Hematopoietic multipotent progenitor cell treated with erythropoietin and hydrocortisone succinate and interleukin-3 and kit ligand, for 4 days (in vitro differentiated cells): ENCODE data around the gene SLC10A7.

Source experiments
- DNase-seq: peaks from one replicate; pipeline ENCODE4 v3.0.0-alpha.2; 2015

Gene SLC10A7

DNA sequence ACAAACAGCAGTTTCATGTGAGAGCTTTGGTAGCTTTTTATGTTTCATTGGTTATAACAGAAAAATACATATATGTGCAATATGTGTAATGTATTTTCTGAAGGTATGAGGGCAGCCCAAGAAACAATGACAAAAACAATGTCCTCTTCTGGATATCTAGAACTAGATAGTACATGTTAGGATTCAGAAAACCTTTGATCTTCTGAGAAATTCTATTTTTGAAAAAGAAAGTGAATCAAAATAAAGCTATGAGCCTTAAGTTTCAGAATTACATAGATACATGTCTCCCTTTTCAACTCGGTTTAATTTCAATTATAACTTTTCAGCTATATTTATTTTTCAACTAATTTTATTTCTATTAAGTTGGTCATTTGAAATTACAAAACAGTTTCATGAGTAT, 175.5 kb downstream of the SLC10A7 start:
- DNase-seq: no peak

DNA sequence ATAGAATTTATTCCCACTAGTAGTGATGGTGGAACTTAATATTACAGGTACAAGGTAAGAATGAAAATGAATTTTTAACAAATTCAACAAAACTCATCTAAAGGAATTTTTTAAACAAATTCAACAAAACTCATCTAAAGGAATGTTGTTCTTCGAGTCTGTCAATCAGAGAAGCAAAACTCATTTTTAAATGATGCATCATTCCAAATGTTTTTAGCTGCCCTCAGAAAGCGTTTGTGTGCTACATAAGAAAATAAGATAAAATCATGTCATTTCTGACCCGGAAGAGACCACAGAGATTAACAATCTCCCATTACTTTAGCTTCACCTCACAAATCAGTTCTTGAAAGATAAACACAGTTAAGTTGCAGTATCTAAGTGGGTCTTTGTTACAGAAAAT, 178.0 kb downstream of the SLC10A7 start:
- DNase-seq: no peak

DNA sequence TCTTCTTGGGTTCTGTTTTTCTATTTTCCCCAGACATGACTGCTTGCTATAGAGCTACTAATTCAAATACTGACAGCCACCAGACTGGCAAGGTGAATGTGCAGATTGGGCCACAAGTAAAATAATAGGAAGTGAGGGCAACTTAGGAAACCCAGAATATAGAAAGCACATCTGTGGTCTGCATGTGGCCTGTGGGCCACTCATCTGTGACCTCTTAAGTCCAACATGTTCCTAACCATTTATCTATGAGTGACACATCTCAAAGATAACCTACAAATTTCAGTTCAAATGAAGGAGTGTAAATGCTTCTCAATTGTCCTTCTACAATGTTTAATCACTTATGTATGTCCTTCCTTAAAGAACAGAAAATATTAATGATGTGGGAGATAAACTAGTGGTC, 178.5 kb downstream of the SLC10A7 start:
- peak; percentile 54 for DNase-seq

DNA sequence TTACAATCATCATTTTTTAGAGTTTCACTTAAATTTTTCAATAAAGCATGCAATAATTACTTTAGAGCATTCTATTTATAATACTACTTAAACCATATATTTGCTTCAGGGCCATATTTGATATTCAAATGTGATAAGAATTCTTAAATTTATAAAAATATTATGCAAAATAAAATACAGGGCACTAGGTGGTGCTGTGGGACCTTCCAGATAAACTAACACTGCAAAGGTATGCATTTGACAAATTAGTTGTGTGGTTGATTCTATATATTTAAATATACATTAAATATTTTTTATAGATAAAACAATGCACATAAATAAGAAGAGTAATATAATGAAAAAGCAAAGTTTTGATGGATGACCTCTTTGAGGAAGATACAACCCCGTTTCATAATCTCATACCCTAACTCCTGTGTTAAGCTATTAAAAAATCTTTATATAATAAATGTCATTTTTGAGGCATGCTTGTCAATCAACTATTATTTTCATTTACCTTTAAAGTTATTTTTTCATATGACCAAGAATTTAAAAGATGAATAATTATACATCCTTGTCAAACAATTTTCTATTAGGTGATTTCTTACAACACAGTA, 179.0 kb downstream of the SLC10A7 start:
- peak; percentile 82 for DNase-seq

DNA sequence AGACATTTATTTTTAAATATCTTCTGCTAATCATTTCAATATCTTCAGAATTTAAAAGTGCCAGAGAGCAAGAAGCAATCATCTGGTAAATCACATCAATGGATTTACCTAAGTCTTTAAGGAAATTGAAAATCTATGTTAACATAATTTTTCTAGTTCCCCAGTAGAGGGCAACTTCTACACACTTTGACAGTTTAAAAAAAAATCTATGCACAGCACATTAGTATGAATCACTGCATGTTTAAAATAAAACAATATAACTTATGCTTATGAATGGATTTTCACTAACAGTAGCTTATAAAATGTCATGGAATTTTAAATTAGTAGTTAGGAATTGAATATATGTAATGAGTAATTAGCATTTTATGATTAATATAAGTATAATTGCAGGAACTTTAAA, 180.9 kb downstream of the SLC10A7 start:
- DNase-seq: peak; percentile 62

DNA sequence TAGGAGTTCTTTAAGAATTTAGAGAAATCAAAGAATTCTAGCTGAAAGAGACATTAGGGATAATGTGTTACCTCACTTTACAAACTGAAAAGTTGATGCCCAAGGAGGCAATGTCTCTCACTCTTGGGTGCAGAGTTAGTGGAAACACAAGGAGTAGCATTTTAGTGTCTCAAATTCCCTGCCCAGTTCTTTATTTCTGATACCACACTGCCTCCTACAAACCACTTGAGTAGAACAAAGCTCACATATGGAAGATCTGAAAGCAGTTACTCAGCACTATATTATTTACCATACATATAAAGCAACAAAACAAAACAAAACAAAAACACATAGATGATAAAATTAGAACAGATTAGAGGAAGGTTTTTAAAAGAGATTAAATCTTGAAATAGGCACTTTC, 183.2 kb downstream of the SLC10A7 start:
- no peak for DNase-seq

DNA sequence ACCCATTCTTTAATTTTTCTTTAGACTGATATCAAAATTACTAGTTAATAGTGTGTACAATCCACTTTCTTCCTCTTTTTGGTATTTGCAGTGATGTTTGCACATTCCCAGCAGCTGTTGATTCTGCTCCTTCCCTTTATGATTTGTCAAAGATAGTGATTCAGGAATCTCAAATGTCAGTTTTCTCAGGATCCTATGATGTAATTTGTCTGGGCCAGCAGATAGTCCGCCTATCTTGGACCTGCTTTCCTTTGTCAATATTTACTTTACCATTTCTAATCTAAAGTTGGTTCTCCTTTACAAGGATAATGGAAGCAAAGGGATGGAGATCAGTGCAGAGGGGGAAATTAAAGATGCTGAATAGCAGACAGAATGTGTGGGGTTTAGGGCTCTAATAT, 185.3 kb downstream of the SLC10A7 start:
- no peak for DNase-seq

DNA sequence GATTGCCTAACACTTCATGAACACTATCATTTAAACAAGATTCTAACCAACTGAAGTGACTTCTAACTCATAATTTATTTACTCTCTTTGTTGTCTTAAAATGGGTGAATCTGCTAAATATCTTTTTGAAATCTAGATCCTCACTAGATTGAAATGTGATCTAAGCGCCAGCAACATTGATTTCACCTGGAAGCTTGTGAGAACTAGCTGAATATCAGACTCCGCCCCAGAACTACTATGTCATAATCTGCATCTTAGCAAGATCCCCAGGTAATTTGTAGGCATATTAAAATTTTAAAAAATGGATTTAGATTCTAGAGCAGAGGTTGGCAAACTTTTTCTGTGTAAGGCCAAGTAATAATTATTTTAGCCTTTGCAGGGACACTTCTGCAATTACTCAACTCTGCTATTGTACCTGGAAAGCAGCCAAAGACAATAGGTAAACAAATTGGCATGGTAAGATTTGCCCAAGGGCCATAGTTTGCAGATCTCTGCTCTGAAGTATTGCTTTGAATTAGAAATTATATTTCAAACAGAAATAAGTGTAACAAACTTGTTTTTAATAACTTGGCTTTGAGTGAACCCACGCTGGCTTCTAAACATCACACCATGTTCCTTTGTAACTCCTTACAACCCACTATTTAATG, 185.9 kb downstream of the SLC10A7 start:
- no peak for DNase-seq

DNA sequence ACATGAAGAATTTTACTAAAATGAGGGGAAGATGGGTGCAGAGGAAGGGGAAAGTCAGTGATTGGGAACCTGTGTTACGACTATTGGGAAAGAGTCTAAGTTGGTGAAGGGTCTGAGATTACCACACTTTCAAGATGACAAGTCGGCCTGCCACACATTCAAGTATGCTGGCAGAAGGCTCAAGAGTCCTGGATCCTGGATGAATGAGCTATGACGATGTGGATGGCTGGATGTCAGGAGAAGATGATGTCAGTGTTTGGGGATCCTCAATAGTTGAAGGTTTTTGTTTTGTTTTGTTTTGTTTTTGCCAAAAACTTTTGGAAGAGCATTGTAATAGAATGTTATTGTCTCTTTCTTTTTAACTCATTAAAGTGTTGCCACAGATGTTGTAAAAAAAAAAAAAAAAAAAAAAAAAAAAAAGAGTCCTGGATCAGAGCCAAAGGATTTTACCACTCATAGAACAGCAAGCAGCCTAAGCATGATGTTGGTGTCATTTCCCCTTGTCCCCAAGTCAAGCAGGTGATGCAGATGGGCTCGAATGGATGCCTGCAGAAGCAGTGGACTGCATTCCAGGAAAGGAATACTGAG, 186.8 kb downstream of the SLC10A7 start:
- no peak for DNase-seq

DNA sequence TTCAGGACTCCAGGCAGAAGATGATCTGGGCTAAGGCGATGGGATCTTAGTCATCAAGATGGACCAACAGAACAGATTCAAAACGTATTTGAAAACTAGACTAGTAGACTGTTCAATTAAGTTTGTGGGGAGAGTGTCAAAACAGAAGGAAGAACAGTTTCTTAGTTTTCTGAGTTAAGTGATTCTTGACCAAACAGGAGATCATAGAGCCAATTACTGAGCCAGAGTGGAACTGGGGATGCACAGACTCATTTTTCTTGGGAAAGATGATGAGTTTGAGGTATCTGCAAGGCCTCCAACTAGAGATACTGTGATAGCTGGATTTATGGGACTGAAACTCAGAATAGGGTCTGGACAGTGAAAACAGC, 187.9 kb downstream of the SLC10A7 start:
- no peak for DNase-seq

DNA sequence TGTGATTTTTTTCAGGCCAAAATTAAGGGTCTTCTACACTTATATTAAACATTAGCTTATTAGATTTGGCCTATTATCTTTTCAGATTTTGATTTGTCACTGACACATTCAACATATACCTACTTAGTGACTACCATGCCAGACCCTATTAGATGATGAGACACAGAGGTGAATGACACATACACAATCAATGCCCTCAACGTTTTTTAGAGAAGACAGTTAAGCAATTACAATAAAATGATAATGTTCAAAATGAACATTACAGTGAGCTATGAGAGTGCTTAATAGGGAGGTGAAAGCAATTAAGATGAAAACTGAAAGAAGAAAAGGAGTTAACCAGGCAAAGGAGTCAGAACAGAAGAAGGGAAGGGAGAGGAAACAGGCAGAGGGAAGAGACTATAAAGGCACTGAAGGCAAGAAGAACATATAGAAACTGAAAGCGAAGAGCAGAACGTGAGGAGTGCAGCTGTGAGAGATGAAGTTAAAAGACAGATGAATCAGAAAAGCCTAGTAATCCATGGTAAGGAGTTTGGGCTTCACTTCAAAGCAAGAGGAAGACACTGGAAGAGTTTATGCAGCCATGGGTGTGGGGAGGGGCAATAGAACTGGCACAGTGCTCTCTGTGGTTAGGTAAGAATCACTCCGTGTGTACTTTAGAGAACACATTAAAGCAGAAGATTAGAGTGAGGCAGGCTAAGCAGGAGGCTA, 188.4 kb downstream of the SLC10A7 start:
- peak; percentile 27 for DNase-seq

DNA sequence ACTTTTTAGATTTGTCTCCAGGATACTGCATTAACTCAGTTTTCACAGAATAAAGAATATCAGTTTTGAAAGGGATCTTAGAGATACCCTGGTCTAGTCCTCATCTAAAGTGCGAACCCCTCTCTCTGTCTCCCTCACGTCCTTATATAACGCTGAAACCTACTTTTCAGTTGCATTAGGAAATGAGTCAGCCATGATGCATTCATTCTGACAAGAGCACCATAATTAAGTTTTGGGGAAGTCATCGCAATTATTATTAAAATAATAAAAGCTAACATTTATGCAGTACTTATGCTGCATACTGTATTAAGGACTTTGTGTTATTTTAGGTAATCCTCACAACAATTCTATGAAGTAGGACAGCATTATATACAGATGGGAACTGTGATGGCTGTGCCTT, 191.3 kb downstream of the SLC10A7 start:
- DNase-seq: no peak

DNA sequence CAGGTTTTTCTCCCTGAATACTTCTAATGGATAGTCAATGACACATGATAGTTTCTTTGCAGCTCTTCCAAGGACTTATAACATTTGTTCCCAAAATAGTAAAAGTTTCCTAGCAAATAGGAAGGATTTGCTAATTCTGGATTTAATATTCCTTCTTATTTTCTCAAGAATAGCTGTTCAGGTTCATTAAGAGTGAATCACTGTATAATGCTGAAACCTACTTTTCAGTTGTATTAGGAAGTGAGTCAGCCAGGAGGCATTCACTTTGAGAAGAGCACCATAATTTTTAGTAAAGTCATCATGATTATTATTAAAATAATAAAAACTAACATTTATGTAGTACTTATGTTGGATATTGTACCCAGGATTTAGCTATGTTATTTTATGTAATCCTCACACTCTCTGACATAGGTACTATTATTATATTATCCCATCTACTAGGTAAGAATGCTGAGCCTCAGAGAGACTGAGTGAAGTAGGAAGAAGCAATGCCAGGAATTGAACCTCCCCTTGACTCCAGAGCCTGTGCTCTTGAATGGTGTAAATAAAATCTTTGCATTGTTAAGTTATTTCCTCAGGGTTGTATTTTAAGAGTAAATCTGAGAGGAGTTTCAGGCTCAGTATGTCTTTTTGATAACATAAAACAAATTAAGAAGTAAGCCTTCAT, 192.6 kb downstream of the SLC10A7 start:
- no peak for DNase-seq

DNA sequence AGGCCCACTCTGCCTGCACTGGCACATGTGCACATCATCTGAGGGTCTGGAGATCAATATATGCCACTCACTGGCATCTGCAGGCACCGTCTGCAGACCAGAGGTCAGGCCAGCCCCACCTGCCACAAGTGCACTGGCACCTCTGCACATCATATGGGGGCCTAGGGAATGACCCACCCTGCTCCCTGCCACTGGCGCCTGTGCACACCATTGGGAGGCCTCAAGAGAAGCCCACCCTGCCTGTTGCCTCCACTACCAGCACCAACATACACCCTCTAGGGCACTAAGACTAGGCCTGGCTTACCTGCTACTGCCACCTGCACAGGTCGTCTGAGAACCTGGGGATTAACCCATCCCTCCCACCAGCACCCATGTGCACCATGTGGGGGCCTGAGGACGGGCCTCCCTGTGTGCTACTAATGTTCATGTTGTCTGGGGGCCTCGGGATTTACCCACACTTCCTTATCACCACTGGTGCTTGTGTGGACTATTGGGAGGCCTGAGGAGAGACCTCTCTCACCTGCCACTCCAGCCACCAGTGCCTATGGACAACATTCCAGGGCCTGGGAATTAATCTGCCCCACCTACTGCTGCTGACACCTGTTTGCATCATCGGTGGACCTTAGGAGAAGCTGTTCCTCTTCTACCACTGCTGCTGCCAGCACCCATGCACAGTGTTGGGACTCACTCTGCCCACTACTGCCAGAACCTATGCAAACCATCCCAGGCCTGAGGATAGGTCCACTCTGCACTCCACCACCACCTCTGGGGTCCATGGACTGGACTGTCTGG, 193.7 kb downstream of the SLC10A7 start:
- DNase-seq: no peak

DNA sequence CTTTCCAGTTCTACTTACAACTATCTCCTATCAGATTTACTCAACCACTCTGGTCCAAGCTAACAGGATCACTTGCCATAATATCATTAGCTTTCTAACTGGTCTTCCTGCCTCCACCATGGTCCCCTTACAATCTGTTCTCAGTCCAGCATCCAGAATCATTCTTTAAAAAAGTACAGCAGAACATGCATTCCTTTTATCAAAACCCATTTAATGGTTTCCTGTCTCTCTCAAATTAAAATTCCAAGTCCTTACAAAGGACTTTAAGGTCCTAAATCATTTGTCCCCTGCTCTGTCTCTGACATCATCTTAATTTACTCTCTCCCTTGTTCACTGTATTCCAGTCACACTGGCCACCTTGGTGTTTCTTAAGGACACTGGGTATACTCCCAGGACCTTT, 202.8 kb downstream of the SLC10A7 start:
- DNase-seq: no peak

DNA sequence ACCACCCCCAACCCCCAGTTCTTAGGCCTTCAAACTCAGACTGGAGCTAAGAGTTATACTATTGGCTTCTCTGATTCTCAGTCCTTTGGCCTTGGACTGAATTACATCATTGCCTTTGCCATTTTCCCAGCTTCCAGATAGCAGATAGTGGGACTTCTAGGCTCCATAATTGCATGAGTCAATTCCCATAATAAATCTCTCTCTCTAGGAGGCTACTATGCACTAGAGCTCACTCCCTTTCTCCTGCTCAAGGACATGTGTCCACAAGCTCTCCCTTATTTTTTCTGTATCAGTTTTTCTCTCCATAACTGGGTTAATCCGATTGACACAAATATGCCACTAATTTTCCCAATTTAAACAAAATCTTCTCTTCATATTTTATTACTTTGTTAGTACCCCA, 204.0 kb downstream of the SLC10A7 start:
- DNase-seq: no peak

DNA sequence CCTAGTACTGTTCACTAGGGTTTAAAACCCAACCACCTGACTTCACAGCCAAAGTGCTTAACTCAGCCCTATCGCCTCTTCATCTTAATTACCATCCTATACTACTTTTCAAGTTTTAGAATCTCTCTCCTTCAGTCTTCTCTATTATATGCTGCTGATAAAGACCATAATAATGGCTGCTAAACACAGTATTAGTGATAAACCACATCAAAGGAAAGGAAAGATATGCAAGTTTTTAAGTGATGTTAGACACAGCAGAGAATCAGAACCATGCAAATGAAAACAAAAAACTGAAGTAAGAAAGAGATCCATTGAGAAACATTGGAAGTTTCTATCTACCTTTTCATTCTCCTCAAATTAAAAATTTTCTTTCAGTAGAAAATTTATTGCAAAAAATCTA, 206.6 kb downstream of the SLC10A7 start:
- DNase-seq: no peak

DNA sequence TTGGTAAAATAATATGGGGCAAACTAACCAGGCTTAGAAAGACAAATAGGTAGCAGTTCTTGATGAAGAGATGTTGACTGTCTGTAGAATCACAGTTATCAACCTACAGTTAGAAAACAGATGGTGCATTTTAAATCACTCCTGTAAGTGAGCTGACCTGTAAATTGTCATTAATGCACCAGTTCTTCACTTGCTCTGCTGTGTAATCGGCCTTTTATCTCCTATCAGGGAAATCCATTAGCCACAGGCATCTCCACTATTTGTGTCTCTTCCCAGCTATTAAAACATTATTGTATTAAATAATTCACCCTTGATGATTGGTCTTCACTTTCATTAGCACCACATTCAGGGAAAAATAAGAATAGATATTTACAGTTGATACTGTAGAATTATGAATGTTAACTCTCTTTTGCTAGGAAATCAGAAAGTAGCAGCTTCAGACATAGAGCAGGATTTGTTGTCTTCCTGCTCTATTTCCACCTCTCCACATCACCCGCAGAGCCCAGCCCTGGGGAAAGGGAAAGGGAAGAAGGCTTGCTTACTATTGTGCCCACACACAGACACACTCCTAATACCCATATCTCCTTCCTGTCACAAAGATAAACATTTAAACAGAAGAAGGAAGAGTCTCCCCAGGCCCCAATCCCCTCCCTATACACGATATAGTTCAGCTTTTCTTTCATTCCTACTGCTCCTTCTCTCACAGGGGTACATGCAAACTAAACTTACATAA, 210.3 kb downstream of the SLC10A7 start:
- DNase-seq: no peak

DNA sequence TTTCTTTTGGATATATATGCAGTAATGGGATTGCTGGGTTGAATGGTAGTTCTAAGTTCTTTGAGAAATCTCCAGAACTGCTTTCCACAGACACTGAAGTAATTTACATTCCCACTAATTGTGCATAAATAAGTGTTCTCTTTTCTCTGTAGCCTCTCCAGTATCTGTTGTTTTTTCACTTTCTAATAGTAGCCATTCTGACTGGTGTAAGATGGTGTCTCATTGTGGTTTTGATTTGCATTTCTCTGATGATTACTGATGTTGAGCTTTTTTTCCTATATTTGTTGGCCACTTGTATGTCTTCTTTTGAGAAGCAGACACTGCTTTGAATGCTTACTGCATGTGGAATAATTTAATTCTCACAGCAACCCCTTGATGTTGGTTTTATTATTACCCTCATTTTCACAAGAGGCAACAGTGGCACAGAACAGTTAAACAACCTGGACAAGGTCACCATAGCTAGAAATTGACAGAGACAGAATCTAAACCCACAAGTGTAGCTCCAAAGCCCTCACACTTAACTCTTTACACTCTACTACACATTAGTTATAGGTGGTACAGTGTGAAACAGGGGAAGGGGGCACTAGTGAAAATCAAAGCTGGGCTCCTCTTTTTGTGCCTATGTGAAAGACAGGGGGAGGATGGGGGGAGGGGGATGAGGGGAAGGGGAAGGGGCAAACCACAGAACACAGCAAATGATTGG, 211.3 kb downstream of the SLC10A7 start:
- no peak for DNase-seq

DNA sequence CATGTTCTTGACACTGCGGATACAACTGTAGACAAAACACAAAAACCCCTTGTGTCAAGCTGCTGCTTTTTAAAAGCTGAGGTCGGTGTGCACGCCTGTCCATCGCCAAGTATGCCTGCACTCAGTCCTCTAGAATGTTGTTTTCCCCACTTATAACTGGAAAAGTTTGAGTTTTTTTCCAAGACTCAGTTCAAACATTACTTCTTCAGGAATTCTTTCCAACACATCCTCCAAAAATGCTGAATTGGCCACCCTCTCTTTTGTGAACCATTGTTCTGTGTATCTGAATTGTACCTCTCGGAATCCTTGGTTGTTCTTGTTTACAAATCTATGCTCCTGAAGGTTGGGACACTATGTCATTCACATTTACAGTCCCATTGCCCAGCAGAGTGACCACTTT, 212.8 kb downstream of the SLC10A7 start:
- no peak for DNase-seq

DNA sequence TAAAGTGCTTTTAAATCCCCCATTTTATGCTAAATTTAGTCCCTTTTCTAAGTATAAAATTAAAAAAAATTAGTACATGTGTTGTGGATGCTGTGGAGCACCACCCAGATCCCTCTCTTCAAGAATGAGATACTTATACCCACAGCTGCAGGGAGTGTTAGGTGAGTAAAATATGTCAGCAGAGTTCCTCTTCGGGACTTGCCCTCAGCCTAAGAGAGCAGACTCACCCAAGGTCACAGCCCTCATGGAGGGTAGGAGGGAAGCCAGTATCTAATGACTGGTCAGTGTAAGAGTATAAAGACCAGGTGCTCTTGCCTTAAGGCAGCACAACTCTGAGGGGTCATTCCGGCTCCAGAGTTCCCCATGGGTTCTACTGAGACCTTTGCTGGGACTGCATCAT, 218.9 kb downstream of the SLC10A7 start:
- DNase-seq: no peak
